K562 (cell line): ENCODE data around the gene DAPL1.

Source experiments
- EP300 ChIP-seq: IDR thresholded peaks from 2 replicates; pipeline ENCODE4 v1.6.1; 2012; ENCODE audit warnings: low read length, improper control_type of control experiment
- HNRNPH1 ChIP-seq: fragments of 200-400 bp; formaldehyde crosslinking; optimal IDR thresholded peaks from 2 replicates; pipeline ENCODE3; 2017; ENCODE audit warnings: low read depth, mild to moderate bottlenecking, low read length, moderate library complexity
- JUND ChIP-seq, 2 experiments: IDR thresholded peaks; 2 replicates in 1 of 2; 3 replicates in 1 of 2; pipeline ENCODE4 v1.6.1; 2011; ENCODE audit warnings: borderline replicate concordance in 2 of 2, low read depth in 2 of 2, low read length in 2 of 2, improper control_type of control experiment in 1 of 2, missing biosample characterization in 1 of 2, missing genetic modification characterization in 1 of 2, missing genetic modification reagents in 1 of 2
- NFIC ChIP-seq: fragments of 450-650 bp; IDR thresholded peaks from 2 replicates; pipeline ENCODE4 v1.6.1; 2017; ENCODE audit warnings: mild to moderate bottlenecking, inconsistent platforms
- SETDB1 ChIP-seq: IDR thresholded peaks from one replicate; pipeline ENCODE4 v1.6.1; 2012; ENCODE audit warnings: low read length, control low read depth, inconsistent platforms
- ZNF143 ChIP-seq: sonication (generic); formaldehyde crosslinking; IDR thresholded peaks from 2 replicates; pipeline ENCODE4 v1.9.0; 2022; ENCODE audit warnings: mild to moderate bottlenecking, missing genetic modification reagents
- ZNF274 ChIP-seq: IDR thresholded peaks from 2 replicates; pipeline ENCODE4 v1.6.1; 2011; ENCODE audit warnings: low read depth, mild to moderate bottlenecking, low read length, moderate library complexity, borderline replicate concordance
- TF ChIP-seq, protein P1 (sequence below), 3 experiments: IDR thresholded peaks in 2 of 3; conservative IDR thresholded peaks in 1 of 3; 2 replicates each; pipeline ENCODE4 v1.5.1; 2011 to 2012; ENCODE audit warnings: low read length in 3 of 3, mild to moderate bottlenecking in 3 of 3, control low read depth in 2 of 3, improper control_type of control experiment in 1 of 3, inconsistent platforms in 1 of 3, low read depth in 1 of 3, mixed read lengths in 1 of 3, moderate library complexity in 1 of 3; ENCODE audit not compliant: insufficient read depth in 2 of 3
- TF ChIP-seq, protein P2 (sequence below), 2 experiments: fragments of 450-650 bp in 1 of 2; IDR thresholded peaks; 2 replicates each; pipeline ENCODE4 v1.6.1; 2011 to 2017; ENCODE audit warnings: low read depth in 2 of 2, antibody characterized with exemption in 1 of 2, borderline replicate concordance in 1 of 2, low read length in 1 of 2, mild to moderate bottlenecking in 1 of 2, mixed read lengths in 1 of 2; ENCODE audit not compliant: control insufficient read depth in 1 of 2
- TF ChIP-seq, protein P3 (sequence below): IDR thresholded peaks from 2 replicates; pipeline ENCODE4 v1.6.1; 2012; ENCODE audit warnings: low read depth, low read length, improper control_type of control experiment, borderline replicate concordance
- TF ChIP-seq, protein P4 (sequence below), 2 experiments: fragments of 450-650 bp; formaldehyde crosslinking in 1 of 2; IDR thresholded peaks; 2 replicates each; pipeline versions ENCODE4 v1.4.0 to v1.6.1; 2014 to 2020; ENCODE audit warnings: mild to moderate bottlenecking in 2 of 2, borderline replicate concordance in 1 of 2, low read depth in 1 of 2

DNA sequence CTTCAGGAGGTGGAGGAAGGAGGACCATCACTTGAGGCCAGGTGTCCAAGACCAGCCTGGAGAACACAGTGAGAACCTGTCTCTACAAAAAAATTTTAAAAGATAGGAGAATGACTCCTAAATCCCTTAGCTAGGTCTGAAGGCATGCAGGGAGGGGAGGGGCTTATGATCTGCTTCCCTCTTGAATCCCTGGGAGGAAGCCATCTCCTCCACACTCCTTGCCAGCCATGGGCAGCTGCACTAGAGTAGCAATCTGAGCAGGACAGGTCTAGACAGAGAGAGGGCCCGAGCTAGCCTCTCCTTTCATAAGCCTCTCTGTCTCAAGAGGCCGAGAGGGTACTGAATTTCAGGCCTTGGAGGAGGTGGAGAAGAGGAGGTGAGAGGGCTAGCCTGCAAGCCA is 42.5 kb downstream of the DAPL1 start:
- no peak for TF ChIP-seq NFIC
- no peak for TF ChIP-seq ZNF274
- TF ChIP-seq, protein P1, sequence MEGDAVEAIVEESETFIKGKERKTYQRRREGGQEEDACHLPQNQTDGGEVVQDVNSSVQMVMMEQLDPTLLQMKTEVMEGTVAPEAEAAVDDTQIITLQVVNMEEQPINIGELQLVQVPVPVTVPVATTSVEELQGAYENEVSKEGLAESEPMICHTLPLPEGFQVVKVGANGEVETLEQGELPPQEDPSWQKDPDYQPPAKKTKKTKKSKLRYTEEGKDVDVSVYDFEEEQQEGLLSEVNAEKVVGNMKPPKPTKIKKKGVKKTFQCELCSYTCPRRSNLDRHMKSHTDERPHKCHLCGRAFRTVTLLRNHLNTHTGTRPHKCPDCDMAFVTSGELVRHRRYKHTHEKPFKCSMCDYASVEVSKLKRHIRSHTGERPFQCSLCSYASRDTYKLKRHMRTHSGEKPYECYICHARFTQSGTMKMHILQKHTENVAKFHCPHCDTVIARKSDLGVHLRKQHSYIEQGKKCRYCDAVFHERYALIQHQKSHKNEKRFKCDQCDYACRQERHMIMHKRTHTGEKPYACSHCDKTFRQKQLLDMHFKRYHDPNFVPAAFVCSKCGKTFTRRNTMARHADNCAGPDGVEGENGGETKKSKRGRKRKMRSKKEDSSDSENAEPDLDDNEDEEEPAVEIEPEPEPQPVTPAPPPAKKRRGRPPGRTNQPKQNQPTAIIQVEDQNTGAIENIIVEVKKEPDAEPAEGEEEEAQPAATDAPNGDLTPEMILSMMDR (IDR thresholded peaks at IDR 0.05 in 2 of 3, conservative IDR thresholded peaks at IDR 0.05 in 1 of 3; ENCODE audit: insufficient read depth in 2 of 3, low read depth in 1 of 3, low read length in 3 of 3) = no peak
- TF ChIP-seq, protein P2, sequence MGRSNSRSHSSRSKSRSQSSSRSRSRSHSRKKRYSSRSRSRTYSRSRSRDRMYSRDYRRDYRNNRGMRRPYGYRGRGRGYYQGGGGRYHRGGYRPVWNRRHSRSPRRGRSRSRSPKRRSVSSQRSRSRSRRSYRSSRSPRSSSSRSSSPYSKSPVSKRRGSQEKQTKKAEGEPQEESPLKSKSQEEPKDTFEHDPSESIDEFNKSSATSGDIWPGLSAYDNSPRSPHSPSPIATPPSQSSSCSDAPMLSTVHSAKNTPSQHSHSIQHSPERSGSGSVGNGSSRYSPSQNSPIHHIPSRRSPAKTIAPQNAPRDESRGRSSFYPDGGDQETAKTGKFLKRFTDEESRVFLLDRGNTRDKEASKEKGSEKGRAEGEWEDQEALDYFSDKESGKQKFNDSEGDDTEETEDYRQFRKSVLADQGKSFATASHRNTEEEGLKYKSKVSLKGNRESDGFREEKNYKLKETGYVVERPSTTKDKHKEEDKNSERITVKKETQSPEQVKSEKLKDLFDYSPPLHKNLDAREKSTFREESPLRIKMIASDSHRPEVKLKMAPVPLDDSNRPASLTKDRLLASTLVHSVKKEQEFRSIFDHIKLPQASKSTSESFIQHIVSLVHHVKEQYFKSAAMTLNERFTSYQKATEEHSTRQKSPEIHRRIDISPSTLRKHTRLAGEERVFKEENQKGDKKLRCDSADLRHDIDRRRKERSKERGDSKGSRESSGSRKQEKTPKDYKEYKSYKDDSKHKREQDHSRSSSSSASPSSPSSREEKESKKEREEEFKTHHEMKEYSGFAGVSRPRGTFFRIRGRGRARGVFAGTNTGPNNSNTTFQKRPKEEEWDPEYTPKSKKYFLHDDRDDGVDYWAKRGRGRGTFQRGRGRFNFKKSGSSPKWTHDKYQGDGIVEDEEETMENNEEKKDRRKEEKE (IDR thresholded peaks at IDR 0.05; ENCODE audit: borderline replicate concordance in 1 of 2, control insufficient read depth in 1 of 2, low read depth in 2 of 2, low read length in 1 of 2) = no peak
- TF ChIP-seq SETDB1 = no peak
- no peak for TF ChIP-seq HNRNPH1
- TF ChIP-seq JUND (IDR thresholded peaks at IDR 0.05; ENCODE audit: borderline replicate concordance, low read depth, low read length) = no peak
- no peak for TF ChIP-seq JUND (tag; IDR thresholded peaks at IDR 0.05; ENCODE audit: borderline replicate concordance, low read depth, low read length)
- no peak for TF ChIP-seq ZNF143 (CRISPR knock-in tag)
- no peak for TF ChIP-seq EP300
- TF ChIP-seq, protein P3, sequence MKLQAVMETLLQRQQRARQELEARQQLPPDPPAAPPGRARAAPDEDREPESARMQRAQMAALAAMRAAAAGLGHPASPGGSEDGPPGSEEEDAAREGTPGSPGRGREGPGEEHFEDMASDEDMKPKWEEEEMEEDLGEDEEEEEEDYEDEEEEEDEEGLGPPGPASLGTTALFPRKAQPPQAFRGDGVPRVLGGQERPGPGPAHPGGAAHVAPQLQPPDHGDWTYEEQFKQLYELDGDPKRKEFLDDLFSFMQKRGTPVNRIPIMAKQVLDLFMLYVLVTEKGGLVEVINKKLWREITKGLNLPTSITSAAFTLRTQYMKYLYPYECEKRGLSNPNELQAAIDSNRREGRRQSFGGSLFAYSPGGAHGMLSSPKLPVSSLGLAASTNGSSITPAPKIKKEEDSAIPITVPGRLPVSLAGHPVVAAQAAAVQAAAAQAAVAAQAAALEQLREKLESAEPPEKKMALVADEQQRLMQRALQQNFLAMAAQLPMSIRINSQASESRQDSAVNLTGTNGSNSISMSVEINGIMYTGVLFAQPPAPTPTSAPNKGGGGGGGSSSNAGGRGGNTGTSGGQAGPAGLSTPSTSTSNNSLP = no peak
- TF ChIP-seq, protein P4, sequence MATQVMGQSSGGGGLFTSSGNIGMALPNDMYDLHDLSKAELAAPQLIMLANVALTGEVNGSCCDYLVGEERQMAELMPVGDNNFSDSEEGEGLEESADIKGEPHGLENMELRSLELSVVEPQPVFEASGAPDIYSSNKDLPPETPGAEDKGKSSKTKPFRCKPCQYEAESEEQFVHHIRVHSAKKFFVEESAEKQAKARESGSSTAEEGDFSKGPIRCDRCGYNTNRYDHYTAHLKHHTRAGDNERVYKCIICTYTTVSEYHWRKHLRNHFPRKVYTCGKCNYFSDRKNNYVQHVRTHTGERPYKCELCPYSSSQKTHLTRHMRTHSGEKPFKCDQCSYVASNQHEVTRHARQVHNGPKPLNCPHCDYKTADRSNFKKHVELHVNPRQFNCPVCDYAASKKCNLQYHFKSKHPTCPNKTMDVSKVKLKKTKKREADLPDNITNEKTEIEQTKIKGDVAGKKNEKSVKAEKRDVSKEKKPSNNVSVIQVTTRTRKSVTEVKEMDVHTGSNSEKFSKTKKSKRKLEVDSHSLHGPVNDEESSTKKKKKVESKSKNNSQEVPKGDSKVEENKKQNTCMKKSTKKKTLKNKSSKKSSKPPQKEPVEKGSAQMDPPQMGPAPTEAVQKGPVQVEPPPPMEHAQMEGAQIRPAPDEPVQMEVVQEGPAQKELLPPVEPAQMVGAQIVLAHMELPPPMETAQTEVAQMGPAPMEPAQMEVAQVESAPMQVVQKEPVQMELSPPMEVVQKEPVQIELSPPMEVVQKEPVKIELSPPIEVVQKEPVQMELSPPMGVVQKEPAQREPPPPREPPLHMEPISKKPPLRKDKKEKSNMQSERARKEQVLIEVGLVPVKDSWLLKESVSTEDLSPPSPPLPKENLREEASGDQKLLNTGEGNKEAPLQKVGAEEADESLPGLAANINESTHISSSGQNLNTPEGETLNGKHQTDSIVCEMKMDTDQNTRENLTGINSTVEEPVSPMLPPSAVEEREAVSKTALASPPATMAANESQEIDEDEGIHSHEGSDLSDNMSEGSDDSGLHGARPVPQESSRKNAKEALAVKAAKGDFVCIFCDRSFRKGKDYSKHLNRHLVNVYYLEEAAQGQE (IDR thresholded peaks at IDR 0.05; ENCODE audit: borderline replicate concordance) = no peak
- TF ChIP-seq, protein P4 (CRISPR knock-in tag; IDR thresholded peaks at IDR 0.05; ENCODE audit: low read depth) = no peak
